T-helper 1 cell treated with Interleukin-12 subunit alpha and Interleukin-12 subunit beta and Interleukin-4 antibody, amounts not matched to agents 30 μg/mL and 1 μg/mL, for 36 hours (primary cell): ENCODE results near the gene BANF2.
"Not testable (repeated sequence)": the region's sequence is repeated elsewhere in the genome, so short reads cannot be mapped to it uniquely, and the experiment has no call there.

Experiments
- H3K27ac Mint-ChIP-seq: one replicate; pipeline ENCODE4 v1.8.0; 2021; ENCODE audit warnings: mild to moderate bottlenecking, mixed read lengths
- H3K27me3 Mint-ChIP-seq: one replicate; pipeline ENCODE4 v1.8.0; 2021; ENCODE audit warnings: low read depth, mixed read lengths
- H3K36me3 Mint-ChIP-seq: one replicate; pipeline ENCODE4 v1.8.0; 2021; ENCODE audit warnings: low read depth, mixed read lengths
- H3K4me1 Mint-ChIP-seq: one replicate; pipeline ENCODE4 v1.8.0; 2021; ENCODE audit warnings: low read depth, mixed read lengths
- H3K4me3 Mint-ChIP-seq: one replicate; pipeline ENCODE4 v1.8.0; 2021; ENCODE audit warnings: mild to moderate bottlenecking, moderate library complexity, mixed read lengths
- H3K9me3 Mint-ChIP-seq: one replicate; pipeline ENCODE4 v1.8.0; 2021; ENCODE audit warnings: mixed read lengths

BANF2 gene

DNA sequence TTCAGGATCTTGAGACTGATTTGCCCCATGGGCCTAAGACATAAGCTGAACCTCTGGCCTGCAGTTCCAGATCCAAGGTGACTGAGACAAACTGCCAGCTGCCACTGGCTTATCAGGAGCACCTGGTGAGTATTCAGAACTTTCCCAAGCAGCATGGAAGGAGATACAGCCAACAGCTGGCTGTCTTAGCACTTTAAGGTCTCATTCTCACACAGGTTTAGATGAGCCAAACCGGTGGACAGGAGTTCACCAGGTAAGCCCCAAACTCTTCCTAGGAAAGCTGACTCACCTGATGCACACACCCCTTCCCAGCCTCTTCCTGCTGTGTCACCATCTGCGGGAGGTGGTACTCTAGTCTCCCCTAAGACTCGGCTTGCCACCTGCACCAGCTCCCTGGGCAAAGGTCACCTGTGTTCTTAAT is at the start of gene BANF2:
TSS of gene BANF2 (plus strand) at position 36 of the 421 bp plus-strand sequence. CDS start 25,060 bp downstream, outside the sequence.
- H3K27ac Mint-ChIP-seq, result no peak within 1 kb of the TSS
- no peaks in the 10 kb centered on the region for H3K4me1 Mint-ChIP-seq
- H3K27me3 Mint-ChIP-seq, result peaks cover 6% of the 10 kb centered on the region
- no peak within 1 kb of the TSS for H3K4me3 Mint-ChIP-seq
- no peaks in the 10 kb centered on the region for H3K36me3 Mint-ChIP-seq
- H3K9me3 Mint-ChIP-seq, result peaks cover 4% of the 10 kb centered on the region

DNA sequence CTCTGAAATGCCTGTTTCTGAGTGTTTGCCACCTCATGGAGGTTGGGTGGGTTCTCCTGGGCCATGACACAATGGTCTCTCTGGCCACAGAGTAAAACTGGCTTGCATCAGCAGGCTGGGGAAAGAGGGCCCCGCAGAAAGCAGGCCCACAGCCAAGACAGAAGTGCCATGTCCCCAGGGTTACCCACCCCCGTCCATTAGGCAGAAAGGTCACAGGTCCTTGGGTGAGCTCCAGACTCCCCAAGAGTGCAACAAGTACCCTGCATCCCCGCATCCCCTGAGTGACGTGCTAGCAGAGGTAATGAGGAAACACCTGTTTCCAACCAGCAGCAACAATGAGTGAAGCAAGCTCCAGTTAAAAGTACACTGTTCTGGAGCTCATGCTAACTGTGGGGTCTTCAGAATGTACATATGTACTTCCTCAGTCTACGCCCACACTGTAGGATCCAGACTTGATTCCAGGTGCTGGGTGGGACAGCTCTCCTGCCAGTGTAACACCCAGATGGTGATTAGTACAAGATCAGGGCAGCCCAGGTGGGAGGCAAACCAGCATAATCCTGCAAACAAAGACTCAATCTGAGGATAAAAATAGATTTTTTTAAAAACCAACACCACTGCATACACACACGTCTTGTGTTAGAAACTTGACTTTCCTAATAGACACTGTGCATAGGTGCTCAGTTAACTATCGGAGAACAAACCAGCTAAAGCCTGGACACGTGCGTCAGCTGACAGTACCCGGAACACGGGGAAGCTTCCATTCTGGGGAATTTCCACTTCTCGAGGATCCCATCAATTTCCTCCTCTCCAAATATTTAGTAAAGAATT is 49.3 kb upstream of the BANF2 start:
- no peak overlapping the region for H3K4me3 Mint-ChIP-seq
- no peaks in the 10 kb centered on the region for H3K27me3 Mint-ChIP-seq
- peaks cover 12% of the 10 kb centered on the region for H3K4me1 Mint-ChIP-seq
- peaks cover 5% of the 10 kb centered on the region for H3K36me3 Mint-ChIP-seq
- H3K27ac Mint-ChIP-seq, result no peak overlapping the region
- H3K9me3 Mint-ChIP-seq, result no peaks in the 10 kb centered on the region

DNA sequence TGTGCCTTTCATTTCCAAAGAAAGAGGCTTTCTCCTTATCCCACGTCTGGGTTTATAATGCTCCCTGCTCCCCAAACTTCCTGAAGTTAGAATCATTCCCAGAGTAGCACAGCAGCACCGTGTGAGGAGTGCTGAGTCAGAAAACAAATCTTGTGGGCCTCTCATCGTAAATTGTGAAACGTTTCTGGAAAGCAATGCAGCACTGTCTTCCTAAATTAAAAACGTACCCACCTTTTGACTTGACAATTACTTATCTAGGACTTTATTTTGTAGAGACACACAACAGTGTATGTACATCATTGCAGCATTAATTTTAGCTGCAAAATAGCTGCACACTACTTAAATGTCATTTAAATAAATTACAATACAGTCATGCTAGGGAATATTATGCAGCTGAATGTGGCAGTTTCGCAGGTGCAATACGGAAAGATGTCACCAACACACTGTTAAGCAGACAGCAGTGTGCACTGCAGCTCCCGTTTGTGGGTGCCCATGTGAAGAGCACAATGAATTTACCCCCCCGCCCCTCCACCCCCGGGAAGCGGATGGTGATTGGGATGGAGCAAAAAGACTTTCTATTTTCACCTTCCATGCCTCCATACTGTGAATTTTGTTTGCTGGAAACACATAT is 48.5 kb upstream of the BANF2 start:
- H3K9me3 Mint-ChIP-seq, result no peaks in the 10 kb centered on the region
- H3K36me3 Mint-ChIP-seq, result peaks cover 5% of the 10 kb centered on the region
- H3K4me3 Mint-ChIP-seq, result no peak overlapping the region
- no peaks in the 10 kb centered on the region for H3K27me3 Mint-ChIP-seq
- H3K4me1 Mint-ChIP-seq, result peaks cover 12% of the 10 kb centered on the region
- no peak overlapping the region for H3K27ac Mint-ChIP-seq

DNA sequence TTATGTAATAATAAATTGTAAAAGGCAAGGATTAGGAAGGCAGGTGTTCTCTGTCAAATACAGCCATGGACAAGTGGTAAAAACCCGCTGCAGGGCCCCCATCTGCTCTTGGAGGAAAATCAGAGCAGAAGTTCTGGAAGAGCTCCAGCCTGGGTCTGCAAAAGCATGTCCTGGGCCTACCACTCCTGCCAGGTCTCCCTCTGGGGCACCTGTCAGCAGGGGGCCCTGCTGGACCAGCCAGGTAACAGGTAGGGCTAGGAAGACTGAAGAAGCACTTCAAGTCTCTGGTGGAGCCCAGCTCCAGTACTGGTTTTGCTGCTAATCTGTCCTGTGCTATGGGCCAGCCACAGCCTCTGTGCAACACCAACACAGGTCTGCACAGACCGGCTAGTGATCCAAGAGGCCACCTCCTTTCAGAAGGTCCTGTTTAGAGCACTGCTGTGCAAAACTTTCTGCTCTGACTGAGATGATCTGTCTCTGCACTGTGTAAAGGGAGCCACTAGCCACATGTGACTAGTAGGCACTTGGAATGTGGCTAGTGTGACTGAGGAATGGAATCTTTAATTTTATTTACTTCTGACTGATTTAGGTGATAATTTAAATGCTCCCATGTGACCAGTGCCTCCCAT is 47.9 kb upstream of the BANF2 start:
- Mint-ChIP-seq H3K36me3 (peaks cover 7% of the 10 kb centered on the region), H3K27ac (no peak overlapping the region), H3K27me3 (no peaks in the 10 kb centered on the region), H3K4me1 (peaks cover 12% of the 10 kb centered on the region), H3K9me3 (no peaks in the 10 kb centered on the region), H3K4me3 (no peak overlapping the region)

DNA sequence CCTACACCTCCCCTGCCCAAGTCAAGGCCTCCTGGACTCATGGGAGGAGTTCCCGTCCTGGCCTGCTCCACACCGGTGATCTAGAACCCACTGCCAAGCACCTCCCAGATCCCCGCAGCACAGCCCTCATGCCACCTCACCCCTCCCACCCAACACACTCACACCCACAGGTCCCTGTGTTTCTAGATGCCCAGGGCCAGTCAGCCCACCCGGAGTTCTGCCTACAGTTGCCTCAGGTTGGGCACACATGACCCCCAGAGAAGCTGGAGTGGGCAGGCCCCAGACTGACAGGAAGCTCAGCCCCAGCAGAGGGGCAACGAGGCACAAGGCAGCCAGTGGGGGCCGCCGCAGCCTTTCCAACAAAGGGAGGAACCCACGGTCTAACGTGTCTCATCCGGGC is 47.4 kb upstream of the BANF2 start:
- Mint-ChIP-seq H3K4me1 (peaks cover 12% of the 10 kb centered on the region), H3K27me3 (no peaks in the 10 kb centered on the region), H3K27ac (no peak overlapping the region), H3K4me3 (no peak overlapping the region), H3K36me3 (peaks cover 11% of the 10 kb centered on the region), H3K9me3 (no peaks in the 10 kb centered on the region)

DNA sequence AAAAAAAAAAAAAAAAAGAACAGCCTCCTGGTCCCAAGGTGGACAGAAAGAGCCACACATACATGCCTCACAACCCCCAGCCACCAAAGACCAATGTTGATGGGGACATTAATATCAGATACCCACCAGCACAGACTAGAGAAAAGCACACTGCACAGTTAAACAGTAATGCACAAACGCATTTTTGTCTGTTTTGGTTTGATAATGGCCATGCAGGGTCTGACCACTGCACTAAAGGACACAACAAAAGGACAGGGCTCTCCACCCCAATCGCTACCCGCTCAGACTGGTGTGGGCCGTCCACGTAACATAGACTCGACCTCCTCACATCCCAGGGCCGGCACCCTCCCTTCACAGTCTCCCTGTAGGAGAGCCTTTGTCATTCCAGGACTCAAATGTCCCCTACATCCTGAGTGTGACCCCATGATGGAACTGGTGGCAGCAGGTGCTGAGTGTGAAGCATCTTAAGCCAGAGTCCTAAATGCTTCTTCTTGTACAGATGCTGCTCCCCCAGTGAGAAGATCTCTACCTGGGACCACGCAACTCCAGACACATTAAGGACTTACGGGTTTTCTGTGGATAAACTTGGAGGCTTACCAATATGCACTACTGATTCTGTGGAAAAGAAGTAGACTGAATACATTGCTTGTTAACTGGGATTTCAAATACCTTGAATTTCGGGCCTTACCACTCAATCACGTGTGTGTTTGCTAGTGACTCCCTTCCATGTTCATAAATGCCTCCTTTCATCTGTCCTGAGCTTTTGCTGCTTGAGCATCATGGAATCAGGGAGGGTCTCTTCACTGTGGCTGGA is 45.7 kb upstream of the BANF2 start:
- Mint-ChIP-seq H3K27me3 (no peaks in the 10 kb centered on the region), H3K4me1 (peaks cover 15% of the 10 kb centered on the region), H3K27ac (peak overlapping the region; percentile 26), H3K4me3 (no peak overlapping the region), H3K36me3 (peaks cover 24% of the 10 kb centered on the region), H3K9me3 (no peaks in the 10 kb centered on the region)

DNA sequence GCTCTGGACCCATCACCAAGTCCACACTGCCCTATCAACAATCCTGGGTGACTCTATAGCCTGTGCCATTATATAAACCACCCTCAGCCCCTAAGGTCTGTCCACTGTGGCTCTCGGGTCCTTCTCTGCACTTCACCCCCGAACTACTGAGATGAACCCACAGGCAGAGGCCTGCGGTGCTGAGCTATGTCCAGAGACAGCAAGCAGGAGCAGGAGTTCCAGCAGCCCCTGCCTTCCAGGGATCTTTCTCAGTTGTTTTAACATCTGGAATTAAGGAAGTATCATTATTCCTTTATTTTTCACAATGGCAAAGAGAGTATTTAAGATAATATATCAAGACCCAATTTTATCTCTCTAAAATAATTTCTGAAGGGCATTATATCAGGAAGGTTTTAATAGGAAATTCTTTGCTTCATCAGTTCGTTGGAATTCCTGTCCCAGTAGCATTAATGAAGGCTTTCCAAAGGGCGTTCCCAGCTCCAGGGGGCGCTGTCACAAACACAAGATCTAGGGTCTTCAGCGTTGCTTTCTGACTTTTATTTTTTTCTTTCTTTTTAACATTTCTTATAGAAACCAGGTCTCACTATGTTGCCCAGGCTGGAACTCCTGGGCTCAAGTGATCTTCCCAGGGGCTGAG is 45.0 kb upstream of the BANF2 start:
- no peaks in the 10 kb centered on the region for H3K27me3 Mint-ChIP-seq
- peaks cover 29% of the 10 kb centered on the region for H3K36me3 Mint-ChIP-seq
- peaks cover 13% of the 10 kb centered on the region for H3K4me1 Mint-ChIP-seq
- no peaks in the 10 kb centered on the region for H3K9me3 Mint-ChIP-seq
- no peak overlapping the region for H3K27ac Mint-ChIP-seq
- no peak overlapping the region for H3K4me3 Mint-ChIP-seq

DNA sequence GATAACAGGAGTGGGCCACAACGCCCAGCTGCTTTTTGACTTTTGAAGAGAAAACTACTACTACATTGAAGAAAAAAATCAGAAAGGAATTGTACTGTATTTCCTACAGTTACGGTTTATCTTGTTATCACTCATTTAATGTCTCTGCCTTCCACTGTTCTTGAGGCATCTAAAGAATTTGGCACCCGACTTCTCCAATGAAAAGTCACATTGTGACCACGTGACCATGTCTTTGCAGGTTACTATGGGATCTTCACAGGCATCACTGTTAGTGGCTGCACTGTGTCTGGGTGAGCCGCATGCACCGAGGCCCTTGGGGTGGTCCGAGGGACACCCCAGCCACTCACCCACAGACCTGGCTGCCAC is 44.5 kb upstream of the BANF2 start:
- Mint-ChIP-seq H3K4me3 (no peak overlapping the region), H3K27ac (no peak overlapping the region), H3K9me3 (no peaks in the 10 kb centered on the region), H3K4me1 (peaks cover 11% of the 10 kb centered on the region), H3K36me3 (peaks cover 34% of the 10 kb centered on the region), H3K27me3 (no peaks in the 10 kb centered on the region)

DNA sequence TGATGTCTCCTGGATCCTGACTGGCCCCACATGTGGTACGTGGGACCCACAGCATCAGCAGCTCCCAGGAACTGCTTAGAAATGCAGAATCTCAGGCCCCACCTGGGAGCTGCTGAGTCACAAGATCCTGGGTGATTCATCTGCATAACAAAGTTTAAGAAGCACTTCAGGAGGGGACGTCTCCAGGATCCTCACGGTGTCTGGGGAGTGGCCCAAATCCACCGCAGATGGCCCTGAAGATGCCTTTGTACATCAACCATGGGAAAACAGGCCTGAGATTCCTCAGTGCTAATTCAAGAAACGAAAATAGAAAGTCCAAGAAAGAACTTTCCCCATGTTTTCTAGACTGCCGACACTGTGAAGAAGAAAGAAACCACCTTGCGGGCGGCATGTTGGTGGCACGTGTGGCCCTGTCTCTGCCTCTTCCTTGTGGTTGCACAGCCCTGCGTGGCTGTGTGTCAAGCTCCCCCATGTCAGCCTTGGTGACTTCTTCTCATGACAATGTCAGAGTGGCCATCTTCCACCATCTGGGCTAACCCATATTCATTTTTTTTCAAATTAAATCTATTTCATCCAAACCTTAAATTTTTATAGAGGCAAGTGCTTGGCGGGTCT is 43.8 kb upstream of the BANF2 start:
- Mint-ChIP-seq H3K4me3 (no peak overlapping the region), H3K27ac (no peak overlapping the region), H3K4me1 (peaks cover 16% of the 10 kb centered on the region), H3K9me3 (no peaks in the 10 kb centered on the region), H3K27me3 (no peaks in the 10 kb centered on the region), H3K36me3 (peaks cover 40% of the 10 kb centered on the region)

DNA sequence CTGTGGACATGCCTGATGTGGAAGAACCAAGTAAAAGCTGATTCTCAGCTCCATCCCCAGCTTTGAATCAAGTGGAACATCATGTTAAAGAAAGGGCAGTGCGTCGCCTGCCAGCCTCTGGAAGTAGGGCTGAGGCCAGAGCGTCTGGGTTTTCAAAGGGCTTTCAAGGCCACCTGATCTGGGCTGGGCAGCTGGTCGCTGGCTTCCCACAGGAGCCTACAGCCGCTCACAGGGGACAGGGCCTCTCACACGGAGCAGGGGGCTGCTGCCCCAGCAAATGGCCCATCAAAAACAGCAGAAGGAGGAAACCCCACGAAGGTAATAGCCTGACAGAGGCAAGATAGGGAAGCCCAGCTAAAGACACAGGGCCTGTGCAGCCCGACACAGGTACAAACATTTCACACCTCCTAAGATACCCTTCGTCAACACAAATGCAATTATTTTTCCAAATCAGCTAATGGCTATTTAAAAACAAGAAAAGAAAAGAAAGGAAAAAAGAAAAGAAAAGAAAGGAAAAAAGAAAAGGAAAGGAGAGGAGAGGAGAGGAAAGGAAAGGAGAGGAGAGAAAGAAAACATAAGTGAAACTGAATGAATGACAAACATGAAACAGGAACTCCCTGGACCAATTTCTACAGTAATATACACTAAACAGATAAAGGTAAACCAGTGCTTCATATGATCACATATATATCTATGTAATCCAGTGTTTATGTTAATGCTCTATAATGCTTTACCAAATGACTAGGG is 42.5 kb upstream of the BANF2 start:
- no peaks in the 10 kb centered on the region for H3K9me3 Mint-ChIP-seq
- no peak overlapping the region for H3K4me3 Mint-ChIP-seq
- H3K36me3 Mint-ChIP-seq, result peaks cover 41% of the 10 kb centered on the region
- H3K4me1 Mint-ChIP-seq, result peaks cover 23% of the 10 kb centered on the region
- no peak overlapping the region for H3K27ac Mint-ChIP-seq
- H3K27me3 Mint-ChIP-seq, result no peaks in the 10 kb centered on the region

DNA sequence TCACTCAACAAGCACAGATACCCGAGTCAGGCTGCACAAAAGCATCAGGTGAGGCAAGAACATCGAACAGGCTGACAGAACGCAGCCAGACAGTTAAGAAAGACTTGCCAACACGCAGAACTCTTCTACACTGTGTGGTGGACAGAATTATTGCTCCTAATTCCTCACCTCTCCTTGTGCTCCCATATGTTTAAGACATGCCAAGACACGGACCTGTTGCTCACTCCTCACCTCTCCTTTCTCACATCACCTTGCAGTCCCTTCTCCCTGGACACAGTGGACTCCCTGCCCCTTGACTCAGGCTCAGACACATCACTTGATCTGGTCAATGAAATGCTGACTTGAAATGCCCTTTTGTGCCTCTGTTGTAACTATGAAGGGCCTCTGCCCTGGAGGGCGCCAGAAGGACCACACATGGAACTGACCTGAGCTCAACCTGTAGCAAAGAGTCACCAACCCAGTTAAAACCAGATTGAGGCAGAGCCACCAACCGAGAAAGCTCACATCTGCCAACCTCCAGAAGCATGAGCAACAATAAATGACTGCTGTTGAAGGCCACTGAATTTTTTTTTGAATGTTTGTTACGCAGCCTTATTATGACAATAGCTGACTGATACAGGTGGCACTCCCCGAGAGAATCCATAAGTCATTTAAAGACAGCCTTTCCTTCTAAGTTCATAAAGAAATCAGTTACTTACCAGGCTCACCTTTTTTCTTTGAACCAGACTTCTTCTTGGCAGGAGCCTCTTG is 41.7 kb upstream of the BANF2 start:
- Mint-ChIP-seq H3K9me3 (no peaks in the 10 kb centered on the region), H3K27me3 (no peaks in the 10 kb centered on the region), H3K27ac (no peak overlapping the region), H3K4me1 (peaks cover 29% of the 10 kb centered on the region), H3K4me3 (no peak overlapping the region), H3K36me3 (peaks cover 44% of the 10 kb centered on the region)

DNA sequence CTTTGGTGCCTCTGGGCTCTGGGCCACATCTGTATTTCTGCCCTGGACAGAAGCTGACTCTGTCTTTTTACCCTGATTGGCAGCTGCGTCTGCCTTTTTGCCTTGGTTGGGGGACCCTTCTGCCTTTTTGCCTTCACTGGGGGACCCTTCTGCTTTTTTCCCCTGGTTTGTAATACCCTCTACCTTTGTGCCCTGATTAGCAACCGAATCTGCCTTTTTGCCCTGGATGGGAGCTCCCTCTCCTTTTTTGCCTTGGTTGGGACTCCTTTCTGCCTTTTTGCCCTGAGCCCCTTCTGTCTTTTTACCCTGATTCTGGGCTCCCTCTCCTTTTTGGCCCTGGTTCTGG is 41.1 kb upstream of the BANF2 start:
- no peak overlapping the region for H3K27ac Mint-ChIP-seq
- H3K27me3 Mint-ChIP-seq, result no peaks in the 10 kb centered on the region
- H3K4me3 Mint-ChIP-seq, result no peak overlapping the region
- H3K4me1 Mint-ChIP-seq, result peaks cover 32% of the 10 kb centered on the region
- peaks cover 44% of the 10 kb centered on the region for H3K36me3 Mint-ChIP-seq
- H3K9me3 Mint-ChIP-seq, result no peaks in the 10 kb centered on the region

DNA sequence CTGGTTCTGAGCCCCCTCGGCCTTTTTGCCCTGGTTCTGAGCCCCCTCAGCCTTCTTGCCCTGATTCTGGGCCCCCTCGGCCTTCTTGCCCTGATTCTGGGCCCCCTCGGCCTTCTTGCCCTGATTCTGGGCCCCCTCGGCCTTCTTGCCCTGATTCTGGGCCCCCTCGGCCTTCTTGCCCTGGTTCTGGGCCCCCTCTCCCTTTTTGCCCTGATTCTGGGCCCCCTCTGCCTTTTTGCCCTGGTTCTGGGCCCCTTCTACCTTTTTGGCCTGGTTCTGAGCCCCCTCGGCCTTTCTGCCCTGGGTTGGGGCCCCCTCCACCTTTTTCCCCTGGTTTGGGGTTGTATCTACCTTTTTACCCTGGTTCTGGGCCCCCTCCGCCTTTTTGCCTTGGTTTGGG is 40.4 kb upstream of the BANF2 start:
- not testable (repeated sequence) for H3K9me3 Mint-ChIP-seq, H3K27ac Mint-ChIP-seq, H3K27me3 Mint-ChIP-seq, H3K4me3 Mint-ChIP-seq
- Mint-ChIP-seq H3K36me3 (peaks cover 44% of the 10 kb centered on the region), H3K4me1 (peaks cover 37% of the 10 kb centered on the region)
